Caco-2 (cell line): ENCODE measurements around the gene ZRANB1. TPM values are rescaled to one million over a fixed set of nuclear protein-coding genes. Genes with fewer than 3 reads are reported as not detected.

Source experiments
- BruUV-seq: library from RNA; stranded (reverse); fragments of 400-500 nt; replicated peaks from 2 replicates; lab custom pipeline; 2021; lab: Mats Ljungman, UMichigan
- CTCF ChIA-PET: fragments of 300-600 bp; sonication (Branson Sonifier 250); formaldehyde crosslinking; loops from one replicate; lab custom pipeline; 2022; ENCODE audit warnings: antibody characterized with exemption; lab: Charles Lee
- POLR2A ChIA-PET: fragments of 300-600 bp; sonication (Branson Sonifier 250); formaldehyde crosslinking; loops from one replicate; lab custom pipeline; 2022; ENCODE audit warnings: antibody characterized with exemption; lab: Charles Lee
- DNase-seq, 2 experiments: peaks; one replicate each; pipeline versions ENCODE4 v3.0.0 to v3.0.0-alpha.2; 2020 to 2022
- H3K27me3 ChIP-seq: replicated peaks from 2 replicates; pipeline ENCODE4 v1.6.0; 2011; ENCODE audit warnings: low read length; ENCODE audit not compliant: control insufficient read depth, insufficient read depth
- H3K36me3 ChIP-seq: 2 replicates; pipeline ENCODE4 v1.5.1; 2011; ENCODE audit warnings: low read length; ENCODE audit not compliant: control insufficient read depth, insufficient read depth
- H3K4me1 ChIP-seq: fragments of 250-450 bp; sonication (Bioruptor Pico); 2 replicates; pipeline ENCODE4 v1.5.1; 2020; ENCODE audit warnings: mild to moderate bottlenecking
- H3K4me3 ChIP-seq: 2 replicates; pipeline ENCODE4 v1.5.1; 2011; ENCODE audit warnings: low read depth, mild to moderate bottlenecking, control low read depth, low read length
- H3K9me3 ChIP-seq: fragments of 250-450 bp; sonication (Bioruptor Pico); 2 replicates; pipeline ENCODE4 v1.5.1; 2020; ENCODE audit warnings: mild to moderate bottlenecking, moderate library complexity
- H3K27ac Mint-ChIP-seq: one replicate; pipeline ENCODE4 v1.8.0; 2022; ENCODE audit warnings: mixed read lengths; ENCODE audit not compliant: unreplicated experiment
- H3K27me3 Mint-ChIP-seq: one replicate; pipeline ENCODE4 v1.8.0; 2022; ENCODE audit warnings: mixed read lengths; ENCODE audit not compliant: insufficient read depth, unreplicated experiment
- H3K36me3 Mint-ChIP-seq: one replicate; pipeline ENCODE4 v1.8.0; 2022; ENCODE audit warnings: mild to moderate bottlenecking, mixed read lengths; ENCODE audit not compliant: insufficient read depth, unreplicated experiment
- H3K4me1 Mint-ChIP-seq: one replicate; pipeline ENCODE4 v1.8.0; 2022; ENCODE audit warnings: low read depth, mixed read lengths; ENCODE audit not compliant: unreplicated experiment
- H3K4me3 Mint-ChIP-seq: one replicate; pipeline ENCODE4 v1.8.0; 2022; ENCODE audit warnings: mild to moderate bottlenecking, moderate library complexity, mixed read lengths; ENCODE audit not compliant: unreplicated experiment
- H3K9me3 Mint-ChIP-seq: one replicate; pipeline ENCODE4 v1.8.0; 2022; ENCODE audit warnings: mixed read lengths; ENCODE audit not compliant: unreplicated experiment
- CTCF ChIP-seq, 2 experiments: fragments of 200-600 bp in 1 of 2; IDR thresholded peaks; 1 replicate in 1 of 2; 2 replicates in 1 of 2; pipeline versions ENCODE4 v1.5.1 to v1.8.0; 2011 to 2022; ENCODE audit warnings: antibody characterized with exemption in 1 of 2, control low read depth in 1 of 2, inconsistent platforms in 1 of 2, low read depth in 1 of 2, low read length in 1 of 2, mild to moderate bottlenecking in 1 of 2, moderate library complexity in 1 of 2; ENCODE audit not compliant: insufficient read depth in 1 of 2, severe bottlenecking in 1 of 2, unreplicated experiment in 1 of 2
- intact Hi-C: fragments of 100-400 bp; cut with micrococcal nuclease; formaldehyde crosslinking; loops from one replicate; pipeline ENCODE4 v1.10.0; 2022; ENCODE audit not compliant: unreplicated experiment
- total RNA-seq: library from RNA; stranded (reverse); gene quantifications from 2 replicates; pipeline ENCODE4 v1.2.3, GENCODE V29; 2022

The ZRANB1 gene
- total RNA-seq, 1 experiment from 2014 or later: 24.6 TPM

- Histone ChIP-seq H3K4me3 (no peak overlapping the region), H3K4me1 (no peaks in the 10 kb centered on the region), H3K36me3 (peaks cover 14% of the 10 kb centered on the region), H3K27me3 (no peaks in the 10 kb centered on the region), H3K9me3 (no peaks in the 10 kb centered on the region)
- Mint-ChIP-seq H3K36me3 (peaks cover 93% of the 10 kb centered on the region), H3K9me3 (no peaks in the 10 kb centered on the region), H3K27me3 (no peaks in the 10 kb centered on the region), H3K4me1 (no peaks in the 10 kb centered on the region), H3K27ac (peak overlapping the region; percentile 73), H3K4me3 (no peak overlapping the region)
- intact Hi-C loops: no loop called here
- BruUV-seq: no TSS peak
- DNase-seq: no peak
- no peak for TF ChIP-seq CTCF (IDR thresholded peaks at IDR 0.05; ENCODE audit: insufficient read depth in 1 of 2, low read depth in 1 of 2, low read length in 1 of 2, severe bottlenecking in 1 of 2, unreplicated experiment in 1 of 2)
- CTCF ChIA-PET: no interaction called here
- POLR2A ChIA-PET: no interaction called here
Measured at GRCh38 chr10:124995605-124996004, 53.7 kb downstream of the ZRANB1 start.

- Mint-ChIP-seq H3K36me3 (peaks cover 91% of the 10 kb centered on the region), H3K4me1 (no peaks in the 10 kb centered on the region), H3K9me3 (no peaks in the 10 kb centered on the region), H3K27me3 (no peaks in the 10 kb centered on the region), H3K4me3 (no peak overlapping the region), H3K27ac (peak overlapping the region; percentile 73)
- Histone ChIP-seq H3K4me3 (no peak overlapping the region), H3K36me3 (peaks cover 8% of the 10 kb centered on the region), H3K4me1 (no peaks in the 10 kb centered on the region), H3K9me3 (no peaks in the 10 kb centered on the region), H3K27me3 (no peaks in the 10 kb centered on the region)
- ChIA-PET CTCF (no interaction called here), POLR2A (no interaction called here)
- intact Hi-C loops: no loop called here
- TF ChIP-seq CTCF (IDR thresholded peaks at IDR 0.05; ENCODE audit: insufficient read depth in 1 of 2, low read depth in 1 of 2, low read length in 1 of 2, severe bottlenecking in 1 of 2, unreplicated experiment in 1 of 2): no peak
- BruUV-seq: no TSS peak
- peak in 1 of 2 experiments; percentile 26 for DNase-seq
Measured at GRCh38 chr10:124996127-124996853, 54.4 kb downstream of the ZRANB1 start.

- CTCF ChIA-PET: no interaction called here
- no peaks in the 10 kb centered on the region for H3K4me1 Mint-ChIP-seq
- H3K27ac Mint-ChIP-seq: no peak overlapping the region
- no peak overlapping the region for H3K4me3 Mint-ChIP-seq
- H3K9me3 Mint-ChIP-seq: no peaks in the 10 kb centered on the region
- TF ChIP-seq CTCF (IDR thresholded peaks at IDR 0.05; ENCODE audit: insufficient read depth in 1 of 2, low read depth in 1 of 2, low read length in 1 of 2, severe bottlenecking in 1 of 2, unreplicated experiment in 1 of 2): no peak
- BruUV-seq: no TSS peak
- H3K27me3 Mint-ChIP-seq: no peaks in the 10 kb centered on the region
- peaks cover 7% of the 10 kb centered on the region for H3K36me3 ChIP-seq
- H3K27me3 ChIP-seq: no peaks in the 10 kb centered on the region
- H3K36me3 Mint-ChIP-seq: peaks cover 87% of the 10 kb centered on the region
- POLR2A ChIA-PET: no interaction called here
- intact Hi-C loops: no loop called here
- no peak for DNase-seq
- H3K4me1 ChIP-seq: no peaks in the 10 kb centered on the region
- no peak overlapping the region for H3K4me3 ChIP-seq
- H3K9me3 ChIP-seq: no peaks in the 10 kb centered on the region
Measured at GRCh38 chr10:124996854-124997215, 54.9 kb downstream of the ZRANB1 start.
